LNCaP clone FGC (cell line): ENCODE data around the gene POU2F2.

ENCODE experiments used
- DNase-seq: peaks from one replicate; pipeline ENCODE4 v3.0.0-alpha.2; 2011; ENCODE audit warnings: low read depth
- H3K4me3 ChIP-seq: 2 replicates; pipeline ENCODE4 v1.5.1; 2011; ENCODE audit warnings: mild to moderate bottlenecking, low read depth, low read length, control low read depth
- TF ChIP-seq, protein P1 (sequence below): IDR thresholded peaks from 2 replicates; pipeline ENCODE4 v1.5.1; 2012; ENCODE audit warnings: mild to moderate bottlenecking; ENCODE audit not compliant: control insufficient read depth, insufficient read depth; ENCODE audit errors: extremely low read depth

The POU2F2 gene

DNA sequence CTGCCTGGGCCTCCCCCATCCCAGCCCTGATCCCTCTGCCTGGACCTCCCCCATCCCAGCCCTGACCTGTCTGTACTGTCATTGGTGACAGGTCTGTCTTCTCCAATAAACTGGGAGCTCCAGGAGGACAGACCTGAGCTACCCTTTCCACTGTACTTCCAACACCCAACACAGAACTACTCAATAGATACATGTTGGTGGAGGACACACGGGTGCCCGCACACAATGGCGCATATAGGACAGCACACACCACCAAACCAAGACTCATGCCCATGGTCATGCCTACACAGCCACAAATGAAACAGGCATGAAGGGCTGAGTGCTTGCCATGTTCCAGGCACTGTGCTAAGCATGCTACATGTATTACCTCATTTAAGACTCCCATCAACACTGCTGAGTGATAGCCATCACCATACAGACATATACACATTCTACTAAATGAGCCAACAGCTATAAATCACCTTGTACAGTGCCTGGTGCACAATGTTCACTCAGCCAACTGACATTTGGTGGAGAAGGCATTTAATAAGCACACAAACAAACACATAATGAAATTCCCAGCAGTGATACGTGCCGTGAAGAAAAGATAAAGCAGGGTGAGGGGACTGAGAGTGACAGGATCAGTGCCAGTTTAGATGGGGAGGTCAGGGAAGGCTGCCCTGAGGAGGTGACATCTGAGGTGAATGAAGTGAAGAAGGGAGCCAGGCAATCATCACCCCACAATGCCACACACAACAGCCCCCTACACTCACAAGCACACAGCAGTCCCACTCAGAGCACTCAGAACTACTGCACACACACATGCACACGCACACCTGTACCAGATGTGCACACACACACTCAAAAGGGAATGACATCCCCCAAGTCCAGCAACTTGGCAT, 857 bp downstream of the POU2F2 start:
- DNase-seq = no peak
- TF ChIP-seq, protein P1, sequence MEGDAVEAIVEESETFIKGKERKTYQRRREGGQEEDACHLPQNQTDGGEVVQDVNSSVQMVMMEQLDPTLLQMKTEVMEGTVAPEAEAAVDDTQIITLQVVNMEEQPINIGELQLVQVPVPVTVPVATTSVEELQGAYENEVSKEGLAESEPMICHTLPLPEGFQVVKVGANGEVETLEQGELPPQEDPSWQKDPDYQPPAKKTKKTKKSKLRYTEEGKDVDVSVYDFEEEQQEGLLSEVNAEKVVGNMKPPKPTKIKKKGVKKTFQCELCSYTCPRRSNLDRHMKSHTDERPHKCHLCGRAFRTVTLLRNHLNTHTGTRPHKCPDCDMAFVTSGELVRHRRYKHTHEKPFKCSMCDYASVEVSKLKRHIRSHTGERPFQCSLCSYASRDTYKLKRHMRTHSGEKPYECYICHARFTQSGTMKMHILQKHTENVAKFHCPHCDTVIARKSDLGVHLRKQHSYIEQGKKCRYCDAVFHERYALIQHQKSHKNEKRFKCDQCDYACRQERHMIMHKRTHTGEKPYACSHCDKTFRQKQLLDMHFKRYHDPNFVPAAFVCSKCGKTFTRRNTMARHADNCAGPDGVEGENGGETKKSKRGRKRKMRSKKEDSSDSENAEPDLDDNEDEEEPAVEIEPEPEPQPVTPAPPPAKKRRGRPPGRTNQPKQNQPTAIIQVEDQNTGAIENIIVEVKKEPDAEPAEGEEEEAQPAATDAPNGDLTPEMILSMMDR = no peak
- no peak overlapping the region for H3K4me3 ChIP-seq

DNA sequence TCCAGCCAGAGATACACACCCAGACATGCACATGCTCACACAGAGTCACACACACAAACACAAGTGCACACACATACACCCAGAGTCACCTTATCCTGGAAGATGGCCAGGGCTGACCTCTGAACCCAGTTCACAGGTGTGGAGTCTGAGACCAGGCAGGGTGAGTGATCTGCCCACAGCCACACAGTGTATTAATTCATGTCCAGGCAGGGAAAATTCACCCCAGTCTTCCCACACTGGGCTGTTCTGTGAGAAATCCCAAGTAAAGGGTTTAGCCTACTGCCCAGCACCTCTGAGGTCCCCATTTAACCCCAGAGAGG, 2.0 kb downstream of the POU2F2 start:
- DNase-seq = no peak
- H3K4me3 ChIP-seq = no peak overlapping the region
- TF ChIP-seq, protein P1 = no peak

DNA sequence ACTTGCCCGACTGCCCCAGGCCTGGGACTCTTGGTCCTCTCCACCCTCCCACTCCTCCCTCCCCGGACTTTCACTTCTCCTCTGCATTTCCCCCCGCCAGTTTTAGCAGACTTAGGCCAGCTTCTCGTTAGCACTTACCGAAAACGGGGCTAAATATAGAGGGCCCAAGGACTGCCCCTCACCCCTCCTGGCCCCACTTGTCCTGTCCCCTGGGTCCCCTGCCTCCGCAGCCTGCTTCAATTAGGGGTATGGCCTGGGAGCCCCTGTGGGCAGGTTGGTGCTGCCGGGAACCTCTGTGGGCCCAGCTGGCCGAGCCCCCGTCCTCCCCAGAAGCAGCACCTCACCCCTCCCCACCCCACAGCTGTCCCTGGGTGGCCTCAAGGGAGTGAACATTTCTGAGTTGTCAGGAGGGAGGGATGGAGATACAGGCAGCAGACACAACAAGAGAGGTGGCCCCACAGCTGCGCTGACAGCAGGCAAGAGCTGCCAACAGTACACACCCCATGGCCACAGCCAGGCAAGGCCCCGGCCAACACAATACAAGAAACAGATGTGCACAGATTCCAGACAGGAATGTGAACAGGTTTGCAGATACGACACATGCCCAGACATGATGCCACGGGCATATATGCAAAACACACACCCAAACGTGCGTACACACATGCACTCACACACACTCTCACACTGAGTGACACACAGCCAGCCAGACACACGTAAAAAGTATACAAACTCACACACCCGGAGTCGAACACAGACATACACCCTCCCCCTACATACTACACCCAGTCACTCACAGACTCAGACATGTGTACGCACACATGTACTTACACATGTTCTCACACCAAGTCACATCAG, 2.6 kb downstream of the POU2F2 start:
- TF ChIP-seq, protein P1 = no peak
- no peak overlapping the region for H3K4me3 ChIP-seq
- no peak for DNase-seq

DNA sequence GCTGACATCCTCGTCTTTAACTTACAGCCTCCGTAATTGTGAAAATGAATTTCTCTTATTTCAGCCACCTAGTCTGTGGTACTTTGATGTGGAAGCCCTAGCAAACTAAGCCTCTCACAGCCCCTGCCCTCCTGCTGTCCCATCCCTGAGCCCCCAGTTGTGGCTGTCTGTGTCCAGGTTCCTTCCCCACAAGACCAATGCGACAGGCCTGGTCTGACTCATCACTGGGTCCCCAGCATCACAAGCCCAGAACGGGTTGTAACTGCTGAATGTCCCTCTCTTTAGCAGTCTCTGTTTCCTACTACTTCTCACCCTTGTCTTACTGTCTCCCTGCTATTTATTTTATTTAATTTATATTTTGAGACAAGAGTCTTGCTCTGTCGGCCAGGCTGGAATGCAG, 5.7 kb downstream of the POU2F2 start:
- H3K4me3 ChIP-seq = no peak overlapping the region
- DNase-seq = no peak
- TF ChIP-seq, protein P1 = no peak

DNA sequence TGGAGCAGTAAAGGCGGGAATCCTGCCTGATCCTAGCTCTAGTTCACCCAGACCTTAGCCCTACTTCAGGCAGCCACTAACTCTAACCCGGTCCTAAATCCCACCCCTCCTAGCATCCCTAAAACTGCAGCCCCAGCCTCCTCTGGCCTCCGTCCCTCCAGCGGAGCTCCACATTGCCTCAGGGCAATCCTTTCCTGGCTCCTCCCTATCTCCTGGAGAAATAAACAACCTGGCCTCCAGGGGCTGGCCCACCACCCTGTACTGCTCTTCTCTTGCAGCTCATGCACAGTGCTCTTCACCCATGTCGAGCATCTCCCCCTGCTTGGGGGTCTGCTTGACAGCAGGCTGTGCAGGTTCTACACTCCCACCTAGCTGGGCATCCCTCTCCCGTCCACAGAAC, 6.7 kb downstream of the POU2F2 start:
- TF ChIP-seq, protein P1 = no peak
- H3K4me3 ChIP-seq = no peak overlapping the region
- no peak for DNase-seq

DNA sequence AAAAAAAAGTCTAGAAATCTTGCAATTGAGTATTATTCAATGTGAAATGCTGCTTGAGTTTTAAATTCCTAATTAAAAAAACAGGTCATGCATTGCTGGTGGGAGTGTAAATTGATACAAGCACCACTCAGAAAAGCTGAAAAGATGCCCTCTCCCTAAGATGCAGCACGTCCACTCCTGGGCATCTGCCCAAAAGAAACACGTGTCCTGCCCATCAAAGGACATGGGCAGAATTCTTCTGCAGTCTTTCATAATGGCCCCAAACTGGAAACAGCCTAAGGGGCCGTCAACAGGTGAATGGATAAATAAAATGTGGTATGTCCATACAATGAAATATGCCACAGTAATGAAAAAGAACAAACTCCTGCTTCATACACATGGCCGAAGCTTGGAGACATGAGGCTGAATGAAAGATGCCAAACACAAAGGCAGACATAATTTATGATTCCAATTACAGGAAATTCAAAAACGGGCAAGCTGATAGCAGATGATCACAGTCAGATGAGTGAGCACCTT, 7.8 kb downstream of the POU2F2 start:
- DNase-seq = no peak
- H3K4me3 ChIP-seq = no peak overlapping the region
- TF ChIP-seq, protein P1 = no peak
